Measurements from ENCODE around the gene C4orf50.

The C4orf50 gene

DNA sequence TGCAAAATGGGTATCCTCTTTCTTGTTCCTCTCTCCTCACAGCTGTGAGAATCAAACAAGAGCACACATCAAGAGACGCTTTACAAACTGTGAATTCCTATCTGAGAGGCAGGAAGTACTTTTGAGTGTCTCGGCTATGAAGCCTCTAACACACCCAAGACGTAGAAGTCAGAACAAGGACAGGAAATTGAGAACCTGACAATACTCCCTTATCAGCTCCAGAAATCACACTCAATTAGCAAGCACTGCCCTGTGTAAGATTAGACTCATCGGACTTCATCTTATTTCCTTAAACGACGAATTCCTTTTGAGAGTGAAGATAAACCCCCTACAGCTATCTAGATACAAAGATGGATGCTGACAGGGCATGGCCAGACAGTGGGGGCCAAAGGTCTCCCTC lies 74.7 kb downstream of the C4orf50 start:
- no peak for DNase-seq (ENCODE audit: low read depth, low spot score)

DNA sequence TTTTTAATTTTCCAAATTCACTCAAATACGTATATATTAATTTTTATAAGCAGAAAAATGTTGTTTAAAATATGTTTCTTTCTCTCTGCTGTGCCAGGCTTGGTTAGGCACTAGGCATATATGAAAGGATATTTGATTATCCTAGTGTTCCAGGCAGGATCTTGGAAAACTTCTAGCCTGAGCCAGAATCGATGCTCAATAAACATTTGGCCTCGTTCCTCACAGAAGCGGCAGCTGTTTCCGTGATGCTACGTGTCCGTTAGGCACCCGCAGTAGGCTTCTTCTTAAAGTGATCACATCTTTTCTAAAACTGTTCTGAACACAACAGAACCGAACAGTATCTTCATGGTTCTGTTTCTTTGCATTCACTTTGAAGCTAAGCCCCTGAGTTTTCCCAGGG lies 75.3 kb downstream of the C4orf50 start:
- DNase-seq (ENCODE audit: low read depth, low spot score): no peak

DNA sequence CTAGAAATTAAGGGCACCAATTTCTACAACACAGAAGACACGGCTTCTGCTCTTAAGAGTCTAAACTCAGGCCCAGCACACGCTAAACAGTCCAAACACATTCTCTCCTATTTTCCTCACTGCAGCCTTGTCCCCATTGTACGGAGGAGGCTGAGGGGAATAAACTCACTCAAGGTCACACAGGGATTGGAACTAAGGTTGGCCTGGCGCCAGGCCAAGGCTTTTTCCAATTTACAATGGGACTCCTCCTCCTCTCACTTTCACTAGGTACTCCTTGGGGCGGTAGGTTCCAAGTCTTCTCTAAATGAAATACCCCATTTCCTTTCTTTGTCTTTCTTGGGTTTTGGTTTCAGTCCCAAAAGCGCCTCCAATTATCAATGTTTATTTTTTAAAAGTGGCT lies 76.6 kb downstream of the C4orf50 start:
- DNase-seq (ENCODE audit: low read depth, low spot score): no peak

DNA sequence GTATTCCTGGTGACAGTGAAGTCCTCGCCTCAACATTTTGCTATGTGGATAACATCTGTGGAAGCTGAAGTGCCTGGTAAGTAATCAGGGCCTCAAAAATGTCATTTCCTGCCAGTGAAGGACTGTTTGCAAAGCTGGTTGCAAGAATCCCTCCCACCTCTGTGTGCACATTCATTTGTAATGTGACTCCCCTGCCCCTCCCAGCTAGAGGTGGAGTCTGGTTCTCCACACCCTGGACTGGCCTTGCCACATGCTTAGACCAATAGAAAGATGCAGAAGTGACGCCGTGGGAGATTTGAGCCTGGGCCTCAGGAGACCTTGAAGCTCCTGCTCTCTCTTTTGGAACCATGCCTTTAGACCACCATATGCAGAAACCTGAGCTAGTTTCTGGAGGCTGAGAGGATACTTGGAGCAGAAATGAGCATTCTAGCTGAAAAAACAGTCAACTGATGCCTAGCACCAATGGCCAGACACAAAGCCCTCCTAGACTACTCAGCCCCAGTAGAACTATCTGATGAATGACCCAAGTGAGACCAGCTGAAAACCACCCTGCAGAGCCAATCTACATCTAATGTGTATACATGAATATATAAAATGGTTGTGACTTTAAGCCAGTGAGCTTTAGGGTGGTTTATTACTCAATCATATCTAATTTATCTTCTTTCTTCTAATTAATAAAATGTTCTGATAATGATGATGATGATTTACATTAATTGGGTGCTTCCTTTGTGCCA lies 77.6 kb downstream of the C4orf50 start:
- peak; percentile 57 for DNase-seq (ENCODE audit: low read depth, low spot score)

DNA sequence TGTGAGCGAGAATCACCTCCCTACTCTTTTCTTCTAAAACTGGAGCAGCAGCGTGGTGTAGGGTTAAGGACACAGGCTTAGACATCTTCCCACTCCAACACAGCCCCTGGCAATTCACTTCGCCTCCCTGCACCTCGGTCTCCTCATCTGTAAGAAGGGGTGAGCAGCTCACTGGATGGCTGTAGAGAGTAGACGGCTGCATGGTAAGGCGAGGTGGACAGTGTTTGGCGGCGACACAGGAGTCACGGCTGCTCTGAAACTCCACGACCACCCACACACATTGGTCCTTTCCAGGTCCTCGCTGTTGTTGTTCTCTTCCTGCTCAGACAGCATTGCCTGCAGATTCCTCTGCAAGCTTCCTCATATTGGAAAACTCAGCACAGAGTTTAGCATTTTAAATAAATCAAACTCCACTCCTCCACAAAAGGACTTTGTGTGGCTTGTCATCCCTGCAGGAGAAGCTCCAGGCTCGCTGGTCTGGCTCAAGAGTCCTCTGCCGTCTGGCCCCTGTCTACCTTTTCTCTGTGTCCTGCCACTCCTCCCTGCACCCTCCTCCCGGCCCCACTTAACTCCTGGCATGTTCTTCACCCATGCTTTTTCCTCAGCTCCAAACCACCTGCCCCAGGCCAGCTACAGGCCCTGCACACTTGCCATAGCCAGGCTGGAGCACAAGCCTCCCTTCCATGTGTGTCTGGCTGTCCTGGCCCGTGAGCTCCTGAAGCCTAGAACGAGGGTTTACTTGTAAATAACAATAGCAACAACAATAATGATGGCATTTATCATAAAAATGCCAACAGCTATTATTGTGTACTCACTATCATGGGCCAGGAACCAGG lies 84.0 kb downstream of the C4orf50 start:
- no peak for DNase-seq (ENCODE audit: low read depth, low spot score)

DNA sequence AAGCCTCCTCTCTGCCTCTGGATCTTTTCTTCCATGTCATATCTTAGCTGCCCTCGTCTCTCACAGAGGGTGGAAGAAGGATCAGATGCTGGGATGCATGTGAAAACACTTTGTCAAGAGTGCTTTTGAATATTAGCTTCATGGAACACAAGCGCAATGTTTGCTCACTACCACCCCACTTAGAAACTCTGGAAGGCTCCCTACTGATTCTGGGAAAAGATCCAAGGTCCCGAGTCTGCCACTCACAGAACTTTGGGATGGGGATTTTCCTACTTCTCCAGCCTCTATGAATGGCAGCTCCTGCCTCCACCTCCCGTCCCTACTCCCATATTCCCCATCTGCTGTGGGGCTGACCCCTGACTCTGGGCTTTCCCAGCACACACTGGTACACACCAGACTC lies 85.1 kb downstream of the C4orf50 start:
- DNase-seq (ENCODE audit: low read depth, low spot score): no peak

DNA sequence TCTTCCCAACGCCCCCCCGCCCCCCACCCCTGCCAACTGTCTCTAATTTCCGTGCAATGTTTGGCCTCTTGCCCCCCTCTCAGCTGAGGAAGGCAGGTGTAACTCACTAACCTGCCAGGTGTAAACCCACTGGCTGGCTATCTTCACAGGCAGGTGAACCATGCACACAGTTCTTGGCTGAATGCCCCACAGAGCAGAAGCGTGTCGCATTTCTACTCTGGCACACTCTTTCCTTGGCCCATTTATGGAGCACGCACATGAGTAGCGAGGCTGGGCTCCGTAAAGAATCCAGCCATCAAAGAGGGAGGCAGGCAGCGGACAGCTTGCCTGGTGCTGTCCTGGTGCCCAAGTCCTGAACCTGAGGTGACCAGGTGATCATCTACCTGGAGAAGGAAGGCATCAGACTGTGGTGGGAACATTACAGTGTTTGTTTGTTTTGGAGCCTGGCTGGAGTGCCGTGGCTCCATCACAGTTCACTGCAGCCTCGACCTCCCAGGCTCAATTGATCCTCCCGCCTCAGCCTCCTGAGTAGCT lies 86.1 kb downstream of the C4orf50 start:
- no peak for DNase-seq (ENCODE audit: low read depth, low spot score)

DNA sequence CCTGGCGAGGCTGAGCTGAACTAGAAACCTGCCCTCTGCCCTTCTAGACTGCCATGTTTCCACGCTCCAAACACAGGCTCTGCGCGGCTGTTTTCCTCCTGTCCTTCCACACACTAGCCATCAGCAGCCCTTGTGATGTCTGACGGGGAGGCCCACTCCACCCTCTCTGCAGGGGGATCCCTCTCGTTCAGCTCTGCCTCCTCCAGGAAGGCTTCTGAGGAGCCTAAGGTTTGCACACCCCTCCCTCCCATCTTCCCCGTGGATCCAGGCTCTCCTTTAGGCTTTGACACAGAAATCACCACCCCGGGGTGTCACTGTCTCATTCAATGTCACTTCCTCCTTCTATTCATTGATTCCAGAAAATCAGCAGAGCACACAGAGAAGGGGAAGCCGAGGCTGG lies 86.7 kb downstream of the C4orf50 start:
- no peak for DNase-seq (ENCODE audit: low read depth, low spot score)

DNA sequence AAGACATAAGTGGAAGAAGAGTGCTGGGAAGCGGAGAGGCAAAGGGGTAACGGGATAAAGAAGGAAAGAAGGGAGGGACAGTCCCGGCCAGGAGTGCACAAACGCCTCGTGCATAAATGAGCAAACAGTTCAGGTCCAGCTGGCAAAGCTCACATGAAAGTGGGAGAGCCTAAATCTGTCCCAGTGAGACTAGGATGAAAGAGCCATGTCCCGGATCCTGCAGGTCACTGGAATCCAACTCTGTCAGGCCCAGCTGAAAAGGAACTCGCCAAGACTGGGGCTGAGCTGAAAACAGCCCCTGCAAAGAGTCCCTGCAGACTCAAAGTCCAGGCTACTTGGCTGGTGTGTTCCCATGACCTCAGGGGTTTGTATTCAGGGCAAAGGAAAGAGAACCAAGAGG lies 87.4 kb downstream of the C4orf50 start:
- no peak for DNase-seq (ENCODE audit: low read depth, low spot score)

DNA sequence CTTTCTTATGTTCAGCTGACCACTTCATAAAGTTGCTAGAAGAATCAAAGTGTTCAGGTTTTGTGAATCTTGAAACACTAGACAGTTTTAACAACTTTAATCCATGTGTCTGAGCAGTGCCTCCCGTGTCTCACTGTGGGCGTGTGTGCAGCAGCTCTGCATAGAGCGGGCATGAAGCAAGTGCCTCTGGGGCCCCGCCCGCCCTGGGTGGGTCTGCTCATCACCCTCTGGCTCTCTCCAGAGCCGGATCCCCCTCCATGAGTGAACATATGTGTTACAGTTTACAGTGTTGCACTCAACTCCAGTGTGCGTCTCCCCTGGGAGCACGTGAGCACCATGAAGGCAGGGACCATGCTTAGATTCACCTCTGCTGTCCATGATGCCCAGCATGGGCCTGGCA lies 87.8 kb downstream of the C4orf50 start:
- no peak for DNase-seq (ENCODE audit: low read depth, low spot score)

DNA sequence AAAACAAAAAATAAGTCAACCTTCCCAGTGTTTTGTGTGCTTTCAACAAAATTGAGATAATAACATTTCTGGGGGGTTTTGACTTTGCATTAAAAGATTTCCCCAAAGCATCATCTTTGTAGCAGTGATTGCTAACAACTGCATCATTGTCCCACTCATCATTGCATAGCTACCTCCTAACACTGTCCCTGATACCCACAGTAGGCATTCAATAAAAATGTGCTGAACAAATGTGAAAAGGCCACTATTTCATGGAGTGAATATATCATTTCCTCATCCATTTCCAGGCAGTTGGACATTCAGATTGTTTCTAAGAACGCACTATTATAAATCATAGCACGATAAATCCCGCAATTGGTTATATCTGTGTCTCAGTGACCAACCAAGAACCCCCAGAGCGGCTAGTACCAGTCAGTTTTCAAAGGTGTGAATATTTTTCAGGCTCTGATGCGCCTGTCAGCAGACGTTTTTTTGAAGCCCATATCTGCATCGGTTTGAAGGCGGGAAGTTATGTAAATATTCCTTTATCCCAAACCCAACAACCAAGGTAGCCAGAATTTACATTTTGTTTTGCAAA lies 89.3 kb downstream of the C4orf50 start:
- DNase-seq (ENCODE audit: low read depth, low spot score): no peak

DNA sequence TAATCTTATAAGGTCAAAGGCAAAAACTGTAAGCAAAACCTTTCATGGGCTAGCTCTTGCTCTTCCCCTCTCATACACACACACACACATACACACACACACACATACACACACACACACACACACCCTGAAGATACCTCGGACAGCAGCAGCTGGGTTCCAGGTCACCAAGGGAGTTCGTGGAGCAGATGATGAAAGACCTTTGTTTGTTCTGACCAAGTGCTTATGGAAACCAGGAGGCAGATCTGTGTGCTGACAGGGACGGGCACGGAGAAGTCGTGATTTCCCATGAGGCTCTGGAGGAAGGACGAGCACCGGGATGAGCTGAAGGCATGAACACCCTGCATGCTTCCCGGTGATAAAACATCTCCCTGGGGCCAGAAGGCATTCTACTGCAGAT lies 90.0 kb downstream of the C4orf50 start:
- DNase-seq (ENCODE audit: low read depth, low spot score): no peak

DNA sequence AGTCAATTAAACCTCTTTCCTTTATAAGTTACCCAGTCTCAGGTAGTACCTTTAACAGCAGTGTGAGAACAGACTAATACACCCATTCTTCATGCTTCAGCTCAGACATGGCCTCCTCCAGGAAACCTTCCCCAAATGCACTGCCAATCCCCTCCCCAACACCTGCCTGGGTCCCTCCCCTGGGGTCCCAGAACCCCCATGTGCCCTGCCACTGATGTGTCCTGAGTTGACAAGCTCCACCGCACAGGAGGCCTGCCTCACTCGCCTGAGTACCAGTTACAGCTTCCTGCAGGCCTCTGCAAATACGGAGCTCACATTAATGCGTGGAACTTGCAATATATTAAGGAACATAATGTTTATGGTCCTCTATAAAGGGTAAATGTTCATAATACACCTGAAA lies 90.5 kb downstream of the C4orf50 start:
- no peak for DNase-seq (ENCODE audit: low read depth, low spot score)

DNA sequence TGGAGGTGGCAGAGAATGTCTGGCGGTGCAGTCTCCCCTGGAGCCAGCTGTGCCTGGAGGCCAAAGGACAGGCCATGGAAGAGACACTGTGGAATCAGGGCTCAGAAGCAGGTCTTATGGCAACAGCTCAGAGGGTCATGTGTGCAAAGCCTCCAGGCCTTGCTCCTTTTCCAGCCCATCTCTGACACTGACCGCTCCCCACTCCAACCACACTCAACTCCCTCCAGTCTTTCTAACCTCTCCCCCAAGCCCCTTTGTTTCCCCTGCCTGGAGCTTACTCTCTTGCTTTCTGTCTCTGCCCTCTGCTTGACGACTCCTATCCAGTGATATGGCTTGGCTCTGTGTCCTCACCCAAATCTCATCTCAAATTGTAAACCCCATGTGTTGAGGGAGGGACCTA lies 91.1 kb downstream of the C4orf50 start:
- no peak for DNase-seq (ENCODE audit: low read depth, low spot score)

DNA sequence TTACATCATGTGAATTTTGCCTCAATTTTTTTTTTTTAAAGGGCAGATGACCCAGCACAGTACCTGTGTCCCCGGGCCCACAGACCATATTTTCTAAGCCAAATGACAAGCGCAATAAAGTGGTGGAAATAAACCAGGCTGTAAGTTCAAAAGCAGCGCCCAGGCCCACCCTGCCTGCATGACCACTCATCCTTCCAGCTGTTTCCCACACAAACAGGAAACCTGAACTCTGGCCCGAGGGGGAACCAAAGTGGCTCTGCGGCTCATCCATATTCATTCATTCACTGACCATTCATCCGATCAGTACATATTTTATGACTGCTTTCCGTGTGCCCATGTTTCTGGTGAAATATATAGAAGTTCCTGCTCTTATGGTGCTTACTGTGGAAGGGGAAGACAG lies 91.6 kb downstream of the C4orf50 start:
- no peak for DNase-seq (ENCODE audit: low read depth, low spot score)

DNA sequence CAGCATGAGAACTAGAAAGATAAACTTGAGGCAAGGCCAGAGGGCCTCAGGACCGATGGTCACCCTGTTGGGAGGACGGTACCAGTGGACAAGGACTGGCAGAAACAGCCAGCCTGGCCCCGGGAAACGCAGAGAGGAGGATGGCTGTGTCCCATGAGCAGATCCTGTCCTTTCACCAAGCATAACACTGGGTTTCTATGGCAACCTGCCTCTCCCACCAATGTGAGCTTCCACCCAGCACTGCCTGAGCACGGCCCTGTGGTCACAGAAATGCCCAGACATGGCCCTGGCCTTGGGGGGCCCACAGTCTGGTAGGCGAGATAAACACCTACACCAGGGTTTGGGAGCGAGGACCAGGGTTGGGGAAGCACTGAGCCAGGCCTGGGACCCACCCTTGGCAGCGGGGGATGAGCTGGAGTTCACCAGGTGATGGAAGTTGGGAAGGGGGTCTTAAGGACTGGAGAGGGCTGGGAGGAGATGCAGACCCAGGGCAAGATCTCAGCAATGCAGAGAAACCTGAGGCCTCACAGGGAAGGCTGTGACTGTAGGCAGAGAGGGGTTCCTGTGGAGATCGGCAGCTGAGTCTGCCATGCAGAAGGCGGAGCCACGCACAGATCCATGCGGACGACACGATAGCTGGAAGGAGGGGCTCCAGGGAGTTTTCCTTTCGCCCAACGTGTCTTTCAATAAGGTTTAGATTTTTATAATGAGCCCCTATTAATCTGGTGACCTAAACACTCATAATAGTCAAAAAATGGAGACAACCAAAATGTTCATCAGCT lies 92.6 kb downstream of the C4orf50 start:
- DNase-seq (ENCODE audit: low read depth, low spot score): no peak

DNA sequence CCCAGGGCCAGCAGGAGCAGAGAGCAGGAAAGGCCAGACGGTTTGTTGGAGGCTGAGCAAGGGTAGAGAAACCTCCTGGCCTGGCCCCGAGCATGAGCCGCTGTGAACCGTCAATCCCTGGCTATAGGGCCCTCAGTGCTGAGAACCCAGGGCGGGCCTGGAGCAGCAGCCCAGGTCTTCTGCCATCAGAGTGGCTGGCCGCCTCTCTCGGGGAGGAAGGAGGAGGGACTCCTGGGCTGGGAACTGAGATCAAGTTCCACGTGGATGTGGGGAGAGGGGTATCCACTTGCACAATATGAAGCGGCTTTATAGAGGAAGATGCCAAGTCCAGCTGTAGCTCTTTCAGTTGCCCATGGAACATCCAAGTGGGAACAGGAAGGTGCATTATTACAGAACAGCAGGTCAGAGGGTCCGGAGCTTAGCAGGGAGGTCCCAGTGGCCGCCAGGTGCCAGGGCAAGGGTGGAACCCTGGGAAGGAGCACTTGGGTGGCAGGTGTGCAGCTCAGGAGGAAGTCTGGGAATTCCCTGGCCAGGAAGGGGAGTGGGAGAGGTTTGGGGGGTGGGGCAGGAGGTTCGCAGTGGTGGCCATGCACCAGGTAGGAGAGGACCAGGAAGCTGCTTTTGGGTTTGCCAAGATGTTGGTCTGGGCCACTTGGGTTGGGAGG lies 93.6 kb downstream of the C4orf50 start:
- DNase-seq (ENCODE audit: low read depth, low spot score): no peak

DNA sequence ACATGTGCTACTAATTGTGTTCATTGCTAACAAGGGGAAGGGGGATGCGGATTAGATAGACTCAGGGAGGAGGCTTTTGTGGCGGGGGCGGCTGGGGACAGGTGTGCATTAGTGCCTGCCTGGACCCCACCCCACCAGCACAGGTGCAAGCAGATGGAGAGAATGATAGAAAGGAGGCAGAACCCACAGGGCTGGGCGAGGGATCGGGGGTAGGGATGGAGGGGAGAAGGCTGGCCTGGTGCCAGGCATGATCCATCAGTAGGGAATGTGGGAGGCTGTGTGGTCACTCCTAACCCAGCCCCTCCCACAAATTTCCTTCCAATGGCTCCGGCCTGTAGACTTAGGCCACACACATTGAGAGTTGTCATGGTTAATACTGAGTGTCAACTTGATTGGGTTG lies 94.9 kb downstream of the C4orf50 start:
- DNase-seq (ENCODE audit: low read depth, low spot score): no peak

DNA sequence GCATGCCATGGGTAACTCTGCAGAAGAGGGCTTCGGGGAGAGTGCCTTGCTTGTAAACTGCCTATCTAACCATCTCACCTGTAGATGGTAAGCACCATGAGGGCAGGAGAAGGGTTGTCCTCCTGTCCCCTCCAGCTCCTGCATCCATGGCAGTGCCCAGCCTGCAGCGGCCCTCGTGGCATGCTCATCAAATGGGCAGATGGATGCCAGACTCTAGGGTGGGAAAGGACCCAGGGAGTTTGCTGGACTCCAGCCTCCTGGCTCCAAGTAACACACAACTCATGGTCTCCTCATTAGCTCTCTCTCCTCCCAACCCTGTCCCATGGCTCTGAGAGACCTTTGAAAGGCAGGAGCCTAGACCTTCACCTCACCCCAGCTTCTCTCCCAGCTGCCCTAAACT lies 95.7 kb downstream of the C4orf50 start:
- DNase-seq (ENCODE audit: low read depth, low spot score): no peak

DNA sequence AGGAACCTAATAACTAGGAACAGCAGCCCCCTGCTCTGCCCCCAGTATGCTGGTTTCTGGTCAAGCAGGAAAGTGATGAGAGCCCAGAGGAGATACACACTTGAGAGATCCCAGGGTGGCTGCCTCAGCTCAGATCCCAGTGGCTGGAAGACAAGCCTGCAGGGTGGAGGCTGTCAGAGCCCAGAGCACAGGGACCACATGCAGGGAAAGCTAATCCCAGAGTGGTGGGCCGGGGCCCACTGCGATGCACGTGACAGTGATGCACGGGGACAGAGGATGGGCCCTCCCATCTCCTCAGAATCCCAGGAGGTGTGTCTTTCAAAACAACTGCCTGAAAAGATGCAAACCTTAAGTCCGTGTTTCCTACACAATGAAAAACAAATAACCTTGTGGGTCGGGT lies 96.2 kb downstream of the C4orf50 start:
- no peak for DNase-seq (ENCODE audit: low read depth, low spot score)
